ENCODE data around the gene AUTS2.

Gene AUTS2

DNA sequence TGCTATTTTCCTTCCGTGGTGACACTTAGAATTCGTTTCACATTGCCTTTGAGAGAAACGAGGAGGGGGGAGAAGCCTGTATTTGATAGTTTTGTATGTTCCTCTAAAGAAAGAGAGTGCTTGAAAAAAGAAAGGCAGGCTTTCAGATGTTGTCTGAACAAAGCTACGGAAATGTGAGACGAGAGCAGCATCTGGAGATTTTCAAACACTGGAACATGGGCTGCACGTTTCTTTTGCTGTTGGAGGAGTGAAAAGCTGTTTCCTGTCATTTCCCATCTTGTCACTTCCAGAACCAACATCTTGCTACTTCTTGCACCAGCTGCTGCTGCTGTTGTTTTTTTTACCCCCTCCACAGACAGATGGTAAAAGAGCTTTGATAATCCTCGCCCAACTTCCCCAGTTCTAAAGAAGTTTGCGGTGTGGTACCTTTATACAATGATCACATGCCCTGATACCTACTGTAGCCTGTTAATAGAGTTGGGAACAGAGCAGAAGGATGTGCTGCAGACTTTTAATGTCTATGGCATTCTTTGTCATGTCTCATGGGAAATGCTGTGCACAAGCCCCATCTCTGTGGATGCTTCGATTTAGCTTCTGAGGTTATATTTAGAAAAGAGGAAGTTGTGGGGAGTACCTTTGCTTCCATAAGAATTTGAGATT, 408.1 kb downstream of the AUTS2 start:
- no peak for DNase-seq (ENCODE audit: extremely low read depth, low read depth)
- TF ChIP-seq, protein P1, sequence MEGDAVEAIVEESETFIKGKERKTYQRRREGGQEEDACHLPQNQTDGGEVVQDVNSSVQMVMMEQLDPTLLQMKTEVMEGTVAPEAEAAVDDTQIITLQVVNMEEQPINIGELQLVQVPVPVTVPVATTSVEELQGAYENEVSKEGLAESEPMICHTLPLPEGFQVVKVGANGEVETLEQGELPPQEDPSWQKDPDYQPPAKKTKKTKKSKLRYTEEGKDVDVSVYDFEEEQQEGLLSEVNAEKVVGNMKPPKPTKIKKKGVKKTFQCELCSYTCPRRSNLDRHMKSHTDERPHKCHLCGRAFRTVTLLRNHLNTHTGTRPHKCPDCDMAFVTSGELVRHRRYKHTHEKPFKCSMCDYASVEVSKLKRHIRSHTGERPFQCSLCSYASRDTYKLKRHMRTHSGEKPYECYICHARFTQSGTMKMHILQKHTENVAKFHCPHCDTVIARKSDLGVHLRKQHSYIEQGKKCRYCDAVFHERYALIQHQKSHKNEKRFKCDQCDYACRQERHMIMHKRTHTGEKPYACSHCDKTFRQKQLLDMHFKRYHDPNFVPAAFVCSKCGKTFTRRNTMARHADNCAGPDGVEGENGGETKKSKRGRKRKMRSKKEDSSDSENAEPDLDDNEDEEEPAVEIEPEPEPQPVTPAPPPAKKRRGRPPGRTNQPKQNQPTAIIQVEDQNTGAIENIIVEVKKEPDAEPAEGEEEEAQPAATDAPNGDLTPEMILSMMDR (IDR thresholded peaks at IDR 0.05; ENCODE audit: low read depth, low read length, missing control alignments) = no peak
- no peak overlapping the region for H3K4me3 ChIP-seq (replicated peaks; ENCODE audit: low read depth, low read length)

DNA sequence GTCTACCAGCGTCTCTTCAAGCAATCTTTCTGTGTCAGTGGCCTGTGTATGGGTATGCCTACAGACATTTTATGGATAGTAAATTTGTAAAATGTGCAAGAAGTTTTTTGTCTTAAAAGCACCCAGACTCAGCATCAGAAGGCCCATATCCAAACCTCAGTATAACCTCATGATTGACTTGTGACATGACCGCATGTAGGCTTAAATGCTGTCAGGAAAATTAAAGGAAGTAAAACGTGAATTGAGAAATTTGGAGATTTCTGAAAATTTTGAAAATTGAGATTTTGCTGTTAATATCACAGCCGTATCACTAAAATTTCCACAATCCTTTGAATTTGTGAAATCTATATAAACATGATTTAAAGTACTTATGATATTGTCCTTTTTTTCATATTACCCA, 410.2 kb downstream of the AUTS2 start:
- TF ChIP-seq, protein P1 (IDR thresholded peaks at IDR 0.05; ENCODE audit: low read depth, low read length, missing control alignments) = no peak

DNA sequence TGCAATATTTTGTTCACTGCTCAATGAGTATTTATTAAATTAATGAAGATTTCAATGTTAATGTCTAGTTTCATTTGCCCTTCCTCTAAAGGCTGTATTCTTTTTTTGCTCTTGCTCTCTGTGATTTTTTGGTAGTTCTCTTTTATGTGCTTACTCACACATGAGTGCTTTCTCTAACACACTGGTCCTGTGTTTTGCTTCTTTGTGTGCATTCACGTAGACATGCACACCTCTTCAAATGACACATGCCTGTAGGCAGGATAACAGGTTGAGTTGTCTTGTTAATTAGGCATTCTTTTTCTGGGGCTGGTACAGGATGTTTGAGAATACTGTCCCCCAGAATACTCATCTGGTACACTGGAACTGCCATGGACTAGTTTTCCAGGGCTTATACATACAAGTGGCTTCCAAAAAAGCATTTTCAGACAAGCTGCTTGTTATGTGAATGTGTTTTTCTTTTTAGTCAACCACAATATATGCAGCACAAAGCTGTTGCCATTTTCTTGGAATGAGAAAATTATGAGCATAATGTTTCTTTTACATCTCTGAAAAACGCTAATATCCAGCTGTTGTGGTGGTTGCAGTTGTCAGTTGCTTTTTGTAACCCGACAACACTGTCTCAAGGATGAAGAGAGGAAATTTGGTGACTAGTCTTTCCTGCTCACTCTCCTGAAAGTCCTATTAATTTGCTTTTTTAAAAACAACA, 416.4 kb downstream of the AUTS2 start:
- no peak overlapping the region for H3K4me3 ChIP-seq (replicated peaks; ENCODE audit: low read depth, low read length)
- no peak for DNase-seq (ENCODE audit: extremely low read depth, low read depth)
- TF ChIP-seq, protein P1 (IDR thresholded peaks at IDR 0.05; ENCODE audit: low read depth, low read length, missing control alignments) = no peak

More for the DNA sequence above, 410.2 kb downstream of the AUTS2 start:
- no peak for DNase-seq (ENCODE audit: extremely low read depth, low read depth)
- H3K4me3 ChIP-seq (replicated peaks; ENCODE audit: low read depth, low read length) = no peak overlapping the region

DNA sequence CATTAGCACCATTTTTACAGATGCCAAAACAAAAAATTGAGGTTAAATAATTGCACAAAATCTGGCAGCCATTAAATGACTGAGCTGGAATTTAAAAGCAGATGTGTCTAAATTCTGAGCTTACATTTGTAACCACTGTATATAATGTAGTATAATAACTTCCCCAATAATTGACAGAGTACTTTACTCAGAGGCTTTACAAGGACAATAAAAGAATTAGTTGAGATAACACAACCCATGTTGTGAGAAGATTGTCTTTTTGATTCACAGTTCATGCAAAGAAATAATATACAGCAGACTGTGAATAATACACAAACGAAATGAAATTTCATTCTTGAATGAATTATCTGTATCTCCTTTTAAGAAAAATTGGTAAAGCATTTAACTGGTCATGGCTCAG, 417.1 kb downstream of the AUTS2 start:
- TF ChIP-seq, protein P1 (IDR thresholded peaks at IDR 0.05; ENCODE audit: low read depth, low read length, missing control alignments) = no peak
- no peak overlapping the region for H3K4me3 ChIP-seq (replicated peaks; ENCODE audit: low read depth, low read length)
- no peak for DNase-seq (ENCODE audit: extremely low read depth, low read depth)

DNA sequence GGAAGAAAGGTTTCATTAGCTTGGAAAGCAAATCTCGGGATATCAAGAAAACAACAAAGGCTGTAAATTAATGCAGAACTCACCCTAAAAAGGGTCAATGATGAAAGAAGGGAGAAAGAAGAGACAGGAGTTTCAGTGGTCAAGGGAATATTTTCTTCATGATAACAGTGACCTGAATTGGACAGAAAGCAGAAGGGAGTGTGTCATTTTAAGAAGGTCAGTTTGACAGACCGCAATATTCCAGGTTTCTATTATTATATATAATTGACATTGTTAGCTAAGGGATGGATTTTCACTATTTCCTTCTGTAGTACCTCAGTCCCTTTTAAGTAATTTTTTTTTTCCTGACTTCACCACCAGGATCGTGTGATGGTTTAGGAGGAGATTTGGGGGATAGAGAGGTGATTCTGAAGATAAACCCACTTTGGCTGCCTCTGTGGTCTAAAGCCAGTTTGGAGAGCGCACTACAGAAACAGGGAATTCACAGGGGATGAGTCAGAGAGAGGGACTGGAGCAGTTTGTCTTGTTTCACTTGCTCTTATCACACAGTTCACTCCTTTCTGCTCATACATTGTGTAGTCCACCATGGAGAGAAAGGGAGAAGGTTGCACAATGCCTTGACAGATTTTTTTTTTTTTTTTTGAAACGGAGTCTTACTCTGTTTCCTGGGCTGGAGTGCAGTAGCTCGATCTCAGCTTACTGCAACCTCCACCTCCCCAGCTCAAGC, 417.9 kb downstream of the AUTS2 start:
- no peak overlapping the region for H3K4me3 ChIP-seq (replicated peaks; ENCODE audit: low read depth, low read length)
- TF ChIP-seq, protein P1 (IDR thresholded peaks at IDR 0.05; ENCODE audit: low read depth, low read length, missing control alignments) = no peak
- no peak for DNase-seq (ENCODE audit: extremely low read depth, low read depth)

DNA sequence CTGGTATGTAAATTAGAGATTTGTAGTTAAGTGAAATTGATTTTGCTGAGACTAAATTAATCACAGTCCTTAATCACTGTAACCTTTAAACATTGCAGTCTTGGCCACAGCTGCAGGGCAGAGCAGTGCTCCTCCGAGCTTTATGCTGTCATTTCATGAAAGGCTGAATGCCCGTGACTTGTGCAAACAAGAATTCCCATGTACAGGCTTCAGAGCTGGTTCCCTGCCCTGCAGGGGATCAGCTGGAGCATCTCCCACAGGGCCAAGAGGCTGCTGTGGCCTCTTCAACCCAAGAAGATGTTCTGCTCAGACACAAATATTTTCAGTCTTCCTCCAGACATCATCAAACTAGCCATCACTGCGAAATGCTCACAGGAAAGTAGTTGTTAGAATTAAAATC, 419.1 kb downstream of the AUTS2 start:
- TF ChIP-seq, protein P1 (IDR thresholded peaks at IDR 0.05; ENCODE audit: low read depth, low read length, missing control alignments) = no peak
- no peak for DNase-seq (ENCODE audit: extremely low read depth, low read depth)
- no peak overlapping the region for H3K4me3 ChIP-seq (replicated peaks; ENCODE audit: low read depth, low read length)

All from HFF-Myc (cell line).